K562 (cell line): Measurements from ENCODE around the gene DNAI1. TPM values are rescaled to one million over a fixed set of nuclear protein-coding genes. Genes with fewer than 3 reads are reported as not detected.
"Not testable (repeated sequence)": the region's sequence is repeated elsewhere in the genome, so short reads cannot be mapped to it uniquely, and the experiment has no call there.

Source experiments
- ATAC-seq: fragments of 200-7000 bp; cut with Tn5 transposase; 3 replicates; pipeline ENCODE4 v1.9.1; 2020; ENCODE audit warnings: moderate library complexity
- BruUV-seq: library from RNA; stranded (reverse); fragments of 400-500 nt; replicated peaks from 2 replicates; lab custom pipeline; 2021; lab: Mats Ljungman, UMichigan
- CTCF ChIA-PET: fragments of 300-600 bp; formaldehyde crosslinking; extraction: SDS; loops from one replicate; lab custom pipeline; 2021; ENCODE audit warnings: low intra/inter-chr PET ratio; lab: Yijun Ruan, JAX
- POLR2A ChIA-PET: fragments of 300-600, 350-650 bp; sonication (Branson Sonifier 250); formaldehyde crosslinking; extraction: SDS; loops from one replicate; lab custom pipeline; 2021; ENCODE audit warnings: antibody characterized with exemption, inconsistent platforms; lab: Yijun Ruan, JAX
- DNase-seq, 4 experiments: peaks; one replicate each; pipeline versions ENCODE4 v3.0.0 to v3.0.0-alpha.2; 2011 to 2018; ENCODE audit warnings: low spot score in 3 of 4, mixed read lengths in 3 of 4; ENCODE audit errors: extremely low read depth in 1 of 4
- FAIRE-seq: peaks from 2 replicates; lab custom pipeline; 2011; peaks lifted over from hg19 to GRCh38; lab: Jason Lieb, UNC
- H2AFZ ChIP-seq: 2 replicates; pipeline ENCODE4 v1.6.0; 2011; ENCODE audit warnings: low read depth, low read length, control low read depth, inconsistent platforms
- H3K27ac ChIP-seq: fragments of 200-600 bp; 3 replicates; pipeline ENCODE4 v1.8.0; 2011; ENCODE audit warnings: low read depth, mild to moderate bottlenecking, control low read depth, inconsistent platforms, low read length, moderate library complexity, mixed read lengths; ENCODE audit errors: extremely low read depth
- H3K27me3 ChIP-seq, 2 experiments: fragments of 300-600 bp in 1 of 2; 2 replicates in 1 of 2; 3 replicates in 1 of 2; pipeline versions ENCODE4 v1.6.0 to v1.8.0; 2011; ENCODE audit warnings: inconsistent platforms in 2 of 2, low read length in 2 of 2, mild to moderate bottlenecking in 1 of 2, mixed read lengths in 1 of 2, moderate library complexity in 1 of 2; ENCODE audit not compliant: control insufficient read depth in 2 of 2, insufficient read depth in 2 of 2
- H3K36me3 ChIP-seq: fragments of 300-600 bp; 3 replicates; pipeline ENCODE4 v1.8.0; 2011; ENCODE audit warnings: mild to moderate bottlenecking, low read length, inconsistent platforms; ENCODE audit not compliant: control insufficient read depth, insufficient read depth
- H3K4me1 ChIP-seq, 2 experiments: fragments of 200-600 bp in 1 of 2; replicated peaks in 1 of 2; 2 replicates in 1 of 2; 3 replicates in 1 of 2; pipeline versions ENCODE4 v1.5.1 to v1.8.0; 2011; ENCODE audit warnings: inconsistent platforms in 2 of 2, low read length in 2 of 2, mild to moderate bottlenecking in 1 of 2, mixed read lengths in 1 of 2, moderate library complexity in 1 of 2; ENCODE audit not compliant: control insufficient read depth in 2 of 2, insufficient read depth in 2 of 2
- H3K4me2 ChIP-seq: 2 replicates; pipeline ENCODE4 v1.6.1; 2011; ENCODE audit warnings: low read length, control low read depth, inconsistent platforms, mixed read lengths; ENCODE audit not compliant: insufficient read depth
- H3K4me3 ChIP-seq: fragments of 200-600 bp; sonication (generic), shearing (Covaris generic); 2 replicates; pipeline ENCODE4 v1.5.1; 2016; ENCODE audit warnings: control low read depth, inconsistent platforms
- H3K79me2 ChIP-seq: fragments of 200-600 bp; 3 replicates; pipeline ENCODE4 v1.8.0; 2011; ENCODE audit warnings: low read length, inconsistent platforms; ENCODE audit not compliant: control insufficient read depth, insufficient read depth
- H3K9ac ChIP-seq, 2 experiments: 2 replicates each; pipeline versions ENCODE4 v1.6.0 to v1.6.1; 2011; ENCODE audit warnings: low read depth in 2 of 2, low read length in 2 of 2, control low read depth in 1 of 2, inconsistent platforms in 1 of 2, mild to moderate bottlenecking in 1 of 2, mixed read lengths in 1 of 2; ENCODE audit not compliant: insufficient read depth in 1 of 2
- H3K9me1 ChIP-seq: one replicate; pipeline ENCODE4 v1.6.0; 2011; ENCODE audit warnings: inconsistent platforms, mild to moderate bottlenecking, low read length, moderate library complexity; ENCODE audit not compliant: control insufficient read depth, insufficient read depth
- H3K9me3 ChIP-seq: replicated peaks from 2 replicates; pipeline ENCODE4 v1.5.1; 2011; ENCODE audit warnings: low read depth, low read length, inconsistent platforms; ENCODE audit not compliant: control insufficient read depth, insufficient read depth
- H4K20me1 ChIP-seq: replicated peaks from 2 replicates; pipeline ENCODE4 v1.6.1; 2011; ENCODE audit warnings: low read length, inconsistent platforms, mixed read lengths; ENCODE audit not compliant: control insufficient read depth, insufficient read depth
- BHLHE40 ChIP-seq: IDR thresholded peaks from 2 replicates; pipeline ENCODE4 v1.6.1; 2011; ENCODE audit warnings: low read length, improper control_type of control experiment
- CC2D1A ChIP-seq: fragments of 450-650 bp; IDR thresholded peaks from 2 replicates; pipeline ENCODE4 v1.6.1; 2017; ENCODE audit warnings: mild to moderate bottlenecking
- MTF1 ChIP-seq: fragments of 250-450 bp; sonication (Bioruptor Pico); IDR thresholded peaks from 2 replicates; pipeline ENCODE4 v1.9.0; 2021; ENCODE audit warnings: moderate library complexity, mild to moderate bottlenecking, inconsistent platforms, borderline replicate concordance
- TGIF2 ChIP-seq: sonication (generic); formaldehyde crosslinking; IDR thresholded peaks from 2 replicates; pipeline ENCODE4 v1.8.1; 2022; ENCODE audit warnings: mild to moderate bottlenecking, missing genetic modification reagents, moderate library complexity
- ZKSCAN1 ChIP-seq: fragments of 150-350 bp; IDR thresholded peaks from 2 replicates; pipeline ENCODE4 v1.6.1; 2016; ENCODE audit warnings: low read depth, low read length
- ZNF165 ChIP-seq: fragments of 250-450 bp; sonication (Bioruptor Pico); IDR thresholded peaks from 2 replicates; pipeline ENCODE4 v1.4.0; 2020; ENCODE audit warnings: borderline replicate concordance
- ZNF239 ChIP-seq: fragments of 250-450 bp; sonication (Bioruptor Pico); IDR thresholded peaks from 2 replicates; pipeline ENCODE4 v1.4.0; 2020; ENCODE audit warnings: mild to moderate bottlenecking
- WGBS: fragments of 100-300 bp; shearing (Covaris generic); methylation state at CpG from one replicate; pipeline ENCODE4 v1.1.6; 2016; ENCODE audit warnings: low coverage, mixed read lengths; ENCODE audit not compliant: insufficient coverage; ENCODE audit errors: missing lambda C conversion rate; 5-methylcytosine and 5-hydroxymethylcytosine counted together
- in situ Hi-C: fragments of 300-500 bp; cut with MboI; formaldehyde crosslinking; loops from 4 replicates; pipeline ENCODE4 v1.15.0; 2018; ENCODE audit warnings: inconsistent platforms, mixed read lengths
- intact Hi-C: fragments of 100-400 bp; cut with micrococcal nuclease; formaldehyde crosslinking; loops from 2 replicates; pipeline ENCODE4 v1.14.2; 2022
- polyA plus RNA-seq, 8 experiments: library from polyadenylated mRNA; depleted of rRNA in 4 of 8; stranded (reverse) in 5 of 8; unstranded in 3 of 8; fragments of >200 nt; fragmentation: Nextera tagmentation in 2 of 8; fragmentation: Illumina TruSeq in 1 of 8; extraction: Ambion mirVana in 2 of 8; extraction: Trizol in 1 of 8; gene quantifications; 2 replicates each; pipeline versions ENCODE4 v1.2.1 to v1.2.3, GENCODE V29; 2011 to 2014; ENCODE audit warnings: inconsistent platforms in 1 of 8, missing spikeins in 1 of 8
- total RNA-seq, 7 experiments: library from RNA; depleted of rRNA in 6 of 7; stranded (reverse); fragments of >200 nt in 6 of 7; fragmentation: Illumina TruSeq in 2 of 7; extraction: Trizol in 2 of 7; gene quantifications; 2 replicates each; pipeline versions ENCODE4 v1.2.1 to v1.2.3, GENCODE V29; 2011 to 2021; ENCODE audit warnings: low replicate concordance in 1 of 7
- TF ChIP-seq, protein P1 (sequence below): sonication (generic); formaldehyde crosslinking; IDR thresholded peaks from 2 replicates; pipeline ENCODE4 v1.8.0; 2022; ENCODE audit warnings: missing genetic modification reagents, mild to moderate bottlenecking, borderline replicate concordance

Gene DNAI1
- total and polyA plus RNA-seq, 9 of the 15 experiments (the other 6 are each of a cell fraction or from before 2014, with no cell fraction given): 0.01 to 0.17 (median 0.04) TPM; not detected in 6

- Histone ChIP-seq H3K4me3 (no peak overlapping the region), H3K27me3 (peaks cover 0 to 14% of the 10 kb centered on the region in 2 experiments; a peak in 2 of 5 replicates), H3K9me1 (no peaks in the 10 kb centered on the region), H3K79me2 (no peaks in the 10 kb centered on the region), H3K27ac (no peak overlapping the region), H2AFZ (no peak overlapping the region), H3K4me2 (no peak overlapping the region), H3K9ac (no peak overlapping the region), H3K4me1 (peaks cover 6 to 12% of the 10 kb centered on the region in 2 experiments; a peak in 4 of 5 replicates), H4K20me1 (no peaks in the 10 kb centered on the region), H3K9me3 (no peaks in the 10 kb centered on the region), H3K36me3 (no peaks in the 10 kb centered on the region)
- TF ChIP-seq MTF1 (CRISPR knock-in tag) (no peak), ZNF239 (CRISPR knock-in tag) (no peak), ZKSCAN1 (no peak), TGIF2 (CRISPR knock-in tag) (no peak), BHLHE40 (no peak), ZNF165 (CRISPR knock-in tag) (no peak), CC2D1A (no peak)
- TF ChIP-seq, protein P1, sequence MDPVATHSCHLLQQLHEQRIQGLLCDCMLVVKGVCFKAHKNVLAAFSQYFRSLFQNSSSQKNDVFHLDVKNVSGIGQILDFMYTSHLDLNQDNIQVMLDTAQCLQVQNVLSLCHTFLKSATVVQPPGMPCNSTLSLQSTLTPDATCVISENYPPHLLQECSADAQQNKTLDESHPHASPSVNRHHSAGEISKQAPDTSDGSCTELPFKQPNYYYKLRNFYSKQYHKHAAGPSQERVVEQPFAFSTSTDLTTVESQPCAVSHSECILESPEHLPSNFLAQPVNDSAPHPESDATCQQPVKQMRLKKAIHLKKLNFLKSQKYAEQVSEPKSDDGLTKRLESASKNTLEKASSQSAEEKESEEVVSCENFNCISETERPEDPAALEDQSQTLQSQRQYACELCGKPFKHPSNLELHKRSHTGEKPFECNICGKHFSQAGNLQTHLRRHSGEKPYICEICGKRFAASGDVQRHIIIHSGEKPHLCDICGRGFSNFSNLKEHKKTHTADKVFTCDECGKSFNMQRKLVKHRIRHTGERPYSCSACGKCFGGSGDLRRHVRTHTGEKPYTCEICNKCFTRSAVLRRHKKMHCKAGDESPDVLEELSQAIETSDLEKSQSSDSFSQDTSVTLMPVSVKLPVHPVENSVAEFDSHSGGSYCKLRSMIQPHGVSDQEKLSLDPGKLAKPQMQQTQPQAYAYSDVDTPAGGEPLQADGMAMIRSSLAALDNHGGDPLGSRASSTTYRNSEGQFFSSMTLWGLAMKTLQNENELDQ (CRISPR knock-in tag): no peak
- ATAC-seq (no peak), FAIRE-seq (no peak), DNase-seq (no peak)
- intact Hi-C loops: no loop called here
- WGBS: 10% methylated on average over 2 of the region's 2 CpGs
- in situ Hi-C loops: no loop called here
- ChIA-PET CTCF (no interaction called here), POLR2A (no interaction called here)
- no TSS peak for BruUV-seq
Observed at GRCh38 chr9:34526026-34526425, 67.4 kb downstream of the DNAI1 start.

GRCh38 chr9:34532041-34532440 lies 73.4 kb downstream of the DNAI1 start:
- POLR2A ChIA-PET: interaction anchor here (1.1 kb wide), 1 partner anchor 11 kb away, joined by 3 read pairs; no protein-coding TSS in a partner anchor
- ATAC-seq, H3K9ac ChIP-seq, in situ Hi-C loops, H3K27me3 ChIP-seq, H3K4me2 ChIP-seq, H3K4me3 ChIP-seq, FAIRE-seq, H3K9me1 ChIP-seq, H3K4me1 ChIP-seq, intact Hi-C loops, H3K79me2 ChIP-seq, H3K27ac ChIP-seq, H3K36me3 ChIP-seq, H4K20me1 ChIP-seq, CTCF ChIA-PET, H2AFZ ChIP-seq, DNase-seq, BruUV-seq, H3K9me3 ChIP-seq: not testable (repeated sequence)
- 4% methylated on average over 5 of the region's 8 CpGs for WGBS
